ENCODE measurements around the gene TAX1BP3.
A peak's percentile ranks its signal among the peaks of the same experiment; 100 is the strongest.

The TAX1BP3 gene

DNA sequence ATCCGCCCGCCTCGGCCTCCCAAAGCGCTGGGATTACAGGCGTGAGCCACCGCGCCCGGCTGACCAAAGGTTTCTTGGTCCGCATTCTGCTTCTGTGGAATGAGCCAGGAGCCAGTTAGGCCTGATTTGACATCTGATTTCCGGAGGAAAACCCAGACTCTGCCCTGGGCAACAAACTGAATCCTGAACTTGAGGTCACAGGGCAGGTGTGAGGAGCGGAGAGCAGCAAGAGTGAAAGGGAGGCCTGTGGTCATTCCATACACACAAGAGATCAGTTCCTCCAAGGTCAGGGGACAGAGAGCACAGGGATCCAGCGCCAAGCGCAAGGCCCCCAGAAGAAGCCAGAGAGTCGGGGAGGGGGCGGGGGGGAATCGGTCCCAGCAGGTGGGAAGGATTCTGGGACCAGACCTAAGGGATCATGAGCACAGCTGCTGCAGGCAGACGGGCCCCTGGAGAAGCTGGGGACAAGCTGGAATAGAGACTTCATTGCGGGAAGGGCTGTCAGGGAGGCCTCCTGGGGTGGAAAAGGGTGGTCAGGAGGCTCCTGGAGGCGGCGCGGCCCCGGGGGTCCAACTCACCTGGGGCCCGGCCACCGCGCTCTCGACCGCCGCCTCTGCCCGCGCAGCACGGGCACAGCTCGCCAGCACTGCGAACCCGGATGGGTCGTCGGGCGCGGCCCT lies 32.8 kb downstream of the TAX1BP3 start (continued):
- TF ChIP-seq, protein P1, sequence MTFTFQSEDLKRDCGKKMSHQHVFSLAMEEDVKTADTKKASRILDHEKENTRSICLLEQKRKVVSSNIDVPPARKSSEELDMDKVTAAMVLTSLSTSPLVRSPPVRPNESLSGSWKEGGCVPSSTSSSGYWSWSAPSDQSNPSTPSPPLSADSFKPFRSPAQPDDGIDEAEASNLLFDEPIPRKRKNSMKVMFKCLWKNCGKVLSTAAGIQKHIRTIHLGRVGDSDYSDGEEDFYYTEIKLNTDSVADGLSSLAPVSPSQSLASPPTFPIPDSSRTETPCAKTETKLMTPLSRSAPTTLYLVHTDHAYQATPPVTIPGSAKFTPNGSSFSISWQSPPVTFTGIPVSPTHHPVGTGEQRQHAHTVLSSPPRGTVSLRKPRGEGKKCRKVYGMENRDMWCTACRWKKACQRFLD (tag by site-specific recombination; IDR thresholded peaks at IDR 0.05): no peak

DNA sequence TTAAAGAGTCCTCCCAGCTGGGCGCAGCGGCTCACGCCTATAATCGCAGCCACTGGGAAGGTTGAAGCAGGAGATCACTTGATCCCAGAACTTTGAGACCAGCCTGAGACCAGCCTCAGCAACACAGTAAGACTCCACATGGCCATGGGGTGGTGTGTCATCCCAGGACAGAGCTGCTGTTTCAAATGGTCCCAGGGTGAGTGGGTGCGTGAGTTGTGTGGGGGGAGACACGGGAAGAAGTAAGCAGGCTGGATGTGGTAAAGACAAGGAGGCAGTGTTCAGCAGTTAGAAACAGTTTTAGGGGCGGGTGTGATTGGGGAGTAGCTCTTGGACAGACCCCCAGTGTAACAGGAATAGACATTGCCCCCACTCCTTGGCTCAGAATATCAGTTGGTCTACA lies 36.1 kb downstream of the TAX1BP3 start:
- no peaks in the 10 kb centered on the region; the same call in 1 of the 2 replicates for H3K4me1 ChIP-seq (ENCODE audit: control insufficient read depth, insufficient read depth, low read length)
- no peak overlapping the region for H3K4me3 ChIP-seq (ENCODE audit: low read depth, low read length)
- H3K9me3 ChIP-seq (ENCODE audit: control insufficient read depth, insufficient read depth, low read depth, low read length): no peaks in the 10 kb centered on the region
- no peak overlapping the region for H3K27ac ChIP-seq (ENCODE audit: extremely low read depth, low read depth, low read length)
- peaks cover 17 to 45% of the 10 kb centered on the region in 2 experiments; a peak in 2 of 3 replicates for H3K36me3 ChIP-seq (ENCODE audit: control insufficient read depth in 2 of 2, insufficient read depth in 1 of 2, low read length in 2 of 2)
- ChIA-PET POLR2A (interaction anchor here (0.8 kb wide), 1 partner anchor 18 kb away, joined by 3 read pairs; no protein-coding TSS in a partner anchor), CTCF (interaction anchor here (0.6 kb wide), 4 partner anchors 27 to 796 kb away, joined by 3 to 8 read pairs (median 3); no protein-coding TSS in a partner anchor)
- TF ChIP-seq ZNF785 (tag by site-specific recombination; IDR thresholded peaks at IDR 0.05) (no peak), ZNF501 (tag by site-specific recombination; IDR thresholded peaks at IDR 0.05) (no peak), ZBTB17 (tag by site-specific recombination; IDR thresholded peaks at IDR 0.05) (no peak), SETDB1 (IDR thresholded peaks at IDR 0.05; ENCODE audit: insufficient read length, low read length) (no peak), ZNF239 (tag by site-specific recombination; IDR thresholded peaks at IDR 0.05) (no peak), EGR2 (tag by site-specific recombination; IDR thresholded peaks at IDR 0.05; ENCODE audit: low read depth) (peak; percentile 54; the same call in 1 of the 2 replicates)
- TF ChIP-seq, protein P2, sequence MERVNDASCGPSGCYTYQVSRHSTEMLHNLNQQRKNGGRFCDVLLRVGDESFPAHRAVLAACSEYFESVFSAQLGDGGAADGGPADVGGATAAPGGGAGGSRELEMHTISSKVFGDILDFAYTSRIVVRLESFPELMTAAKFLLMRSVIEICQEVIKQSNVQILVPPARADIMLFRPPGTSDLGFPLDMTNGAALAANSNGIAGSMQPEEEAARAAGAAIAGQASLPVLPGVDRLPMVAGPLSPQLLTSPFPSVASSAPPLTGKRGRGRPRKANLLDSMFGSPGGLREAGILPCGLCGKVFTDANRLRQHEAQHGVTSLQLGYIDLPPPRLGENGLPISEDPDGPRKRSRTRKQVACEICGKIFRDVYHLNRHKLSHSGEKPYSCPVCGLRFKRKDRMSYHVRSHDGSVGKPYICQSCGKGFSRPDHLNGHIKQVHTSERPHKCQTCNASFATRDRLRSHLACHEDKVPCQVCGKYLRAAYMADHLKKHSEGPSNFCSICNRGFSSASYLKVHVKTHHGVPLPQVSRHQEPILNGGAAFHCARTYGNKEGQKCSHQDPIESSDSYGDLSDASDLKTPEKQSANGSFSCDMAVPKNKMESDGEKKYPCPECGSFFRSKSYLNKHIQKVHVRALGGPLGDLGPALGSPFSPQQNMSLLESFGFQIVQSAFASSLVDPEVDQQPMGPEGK (tag by site-specific recombination; IDR thresholded peaks at IDR 0.05): no peak
- TF ChIP-seq, protein P3, sequence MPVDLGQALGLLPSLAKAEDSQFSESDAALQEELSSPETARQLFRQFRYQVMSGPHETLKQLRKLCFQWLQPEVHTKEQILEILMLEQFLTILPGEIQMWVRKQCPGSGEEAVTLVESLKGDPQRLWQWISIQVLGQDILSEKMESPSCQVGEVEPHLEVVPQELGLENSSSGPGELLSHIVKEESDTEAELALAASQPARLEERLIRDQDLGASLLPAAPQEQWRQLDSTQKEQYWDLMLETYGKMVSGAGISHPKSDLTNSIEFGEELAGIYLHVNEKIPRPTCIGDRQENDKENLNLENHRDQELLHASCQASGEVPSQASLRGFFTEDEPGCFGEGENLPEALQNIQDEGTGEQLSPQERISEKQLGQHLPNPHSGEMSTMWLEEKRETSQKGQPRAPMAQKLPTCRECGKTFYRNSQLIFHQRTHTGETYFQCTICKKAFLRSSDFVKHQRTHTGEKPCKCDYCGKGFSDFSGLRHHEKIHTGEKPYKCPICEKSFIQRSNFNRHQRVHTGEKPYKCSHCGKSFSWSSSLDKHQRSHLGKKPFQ (tag by site-specific recombination; IDR thresholded peaks at IDR 0.05): no peak

DNA sequence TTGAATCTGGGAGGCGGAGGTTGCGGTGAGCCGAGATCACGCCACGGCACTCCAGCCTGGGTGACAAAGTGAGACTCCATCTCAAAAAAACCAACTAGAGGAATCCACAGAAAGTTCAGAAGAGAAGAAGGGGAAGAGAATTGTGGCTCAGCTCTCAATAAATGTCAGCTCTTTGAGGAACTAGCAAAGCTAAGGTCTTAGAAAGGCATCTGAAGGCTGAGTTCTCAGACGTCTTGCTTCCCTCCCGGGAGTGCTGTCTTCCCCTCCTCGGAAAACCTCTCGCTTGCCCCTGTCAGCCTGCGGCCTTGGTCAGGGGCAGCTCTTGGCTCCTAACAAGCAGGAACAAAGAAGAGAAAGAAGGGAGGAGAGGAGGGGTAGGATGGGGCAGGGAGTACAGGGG lies 37.6 kb downstream of the TAX1BP3 start:
- Histone ChIP-seq H3K36me3 (ENCODE audit: control insufficient read depth in 2 of 2, insufficient read depth in 1 of 2, low read length in 2 of 2) (peaks cover 30 to 56% of the 10 kb centered on the region in 2 experiments), H3K4me3 (ENCODE audit: low read depth, low read length) (no peak overlapping the region), H3K9me3 (ENCODE audit: control insufficient read depth, insufficient read depth, low read depth, low read length) (no peaks in the 10 kb centered on the region), H3K27ac (ENCODE audit: extremely low read depth, low read depth, low read length) (no peak overlapping the region), H3K4me1 (ENCODE audit: control insufficient read depth, insufficient read depth, low read length) (no peaks in the 10 kb centered on the region)
- POLR2A ChIA-PET: interaction anchor here (1.2 kb wide), 1 partner anchor 37 kb away, joined by 3 read pairs; no protein-coding TSS in a partner anchor
- CTCF ChIA-PET: interaction anchor here (0.6 kb wide), 1 partner anchor 16 kb away, joined by 4 read pairs; no protein-coding TSS in a partner anchor
- TF ChIP-seq ZNF174 (tag by site-specific recombination; IDR thresholded peaks at IDR 0.05): no peak
- TF ChIP-seq ZNF24 (tag by site-specific recombination; IDR thresholded peaks at IDR 0.05): no peak
- no peak for TF ChIP-seq KLF7 (tag by site-specific recombination; IDR thresholded peaks at IDR 0.05; ENCODE audit: borderline replicate concordance)

DNA sequence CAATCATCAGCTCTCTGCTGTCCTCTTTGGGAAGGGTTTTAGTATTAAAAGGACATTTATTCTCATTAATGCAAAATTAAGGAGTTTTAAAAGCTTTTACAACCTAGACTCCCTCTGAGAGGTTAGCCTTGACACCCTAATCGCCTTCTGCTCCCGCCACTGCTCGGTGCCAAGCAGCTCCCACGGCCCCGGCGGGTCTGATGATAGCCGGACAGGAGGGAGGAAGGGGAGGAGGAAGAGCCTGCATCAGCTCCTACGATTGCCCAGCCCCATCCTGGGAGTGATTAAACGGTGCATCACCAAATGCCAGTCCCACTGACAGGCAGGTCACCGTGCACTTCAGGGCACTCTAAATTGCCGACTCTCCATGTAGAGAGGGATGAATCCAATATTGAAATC lies 40.6 kb downstream of the TAX1BP3 start:
- no peak overlapping the region for H3K4me3 ChIP-seq (ENCODE audit: low read depth, low read length)
- no peaks in the 10 kb centered on the region for H3K9me3 ChIP-seq (ENCODE audit: control insufficient read depth, insufficient read depth, low read depth, low read length)
- H3K27ac ChIP-seq (ENCODE audit: extremely low read depth, low read depth, low read length): no peak overlapping the region
- TF ChIP-seq TCF7L2 (IDR thresholded peaks at IDR 0.05; ENCODE audit: borderline replicate concordance, low read depth, low read length) (no peak), ZNF184 (tag by site-specific recombination; IDR thresholded peaks at IDR 0.05) (no peak), ZNF501 (tag by site-specific recombination; IDR thresholded peaks at IDR 0.05) (no peak), ZNF48 (tag by site-specific recombination; IDR thresholded peaks at IDR 0.05) (no peak), ZNF155 (tag by site-specific recombination; IDR thresholded peaks at IDR 0.05) (no peak), ZNF2 (tag by site-specific recombination; IDR thresholded peaks at IDR 0.05) (no peak), ZNF600 (tag by site-specific recombination; IDR thresholded peaks at IDR 0.05) (no peak), ZNF121 (tag by site-specific recombination; IDR thresholded peaks at IDR 0.05) (no peak)
- peaks cover 43 to 78% of the 10 kb centered on the region in 2 experiments for H3K36me3 ChIP-seq (ENCODE audit: control insufficient read depth in 2 of 2, insufficient read depth in 1 of 2, low read length in 2 of 2)
- H3K4me1 ChIP-seq (ENCODE audit: control insufficient read depth, insufficient read depth, low read length): no peaks in the 10 kb centered on the region
- POLR2A ChIA-PET: interaction anchor here (1.6 kb wide), 1 partner anchor 9 kb away, joined by 11 read pairs; the partner anchor contains the start of genes CTNS and SHPK
- CTCF ChIA-PET: no interaction called here

Measured in HEK293 (cell line).